K562 (cell line): ENCODE results near the gene ADAM22. TPM values are rescaled to one million over a fixed set of nuclear protein-coding genes. Genes with fewer than 3 reads are reported as not detected.

Experiments used
- ATAC-seq: fragments of 200-7000 bp; cut with Tn5 transposase; 3 replicates; pipeline ENCODE4 v1.9.1; 2020; ENCODE audit warnings: moderate library complexity
- BruUV-seq: library from RNA; stranded (reverse); fragments of 400-500 nt; replicated peaks from 2 replicates; lab custom pipeline; 2021; lab: Mats Ljungman, UMichigan
- CTCF ChIA-PET: fragments of 300-600 bp; formaldehyde crosslinking; extraction: SDS; loops from one replicate; lab custom pipeline; 2021; ENCODE audit warnings: low intra/inter-chr PET ratio; lab: Yijun Ruan, JAX
- POLR2A ChIA-PET: fragments of 300-600, 350-650 bp; sonication (Branson Sonifier 250); formaldehyde crosslinking; extraction: SDS; loops from one replicate; lab custom pipeline; 2021; ENCODE audit warnings: antibody characterized with exemption, inconsistent platforms; lab: Yijun Ruan, JAX
- DNase-seq, 4 experiments: peaks; one replicate each; pipeline versions ENCODE4 v3.0.0 to v3.0.0-alpha.2; 2011 to 2018; ENCODE audit warnings: low spot score in 3 of 4, mixed read lengths in 3 of 4; ENCODE audit errors: extremely low read depth in 1 of 4
- FAIRE-seq: peaks from 2 replicates; lab custom pipeline; 2011; peaks lifted over from hg19 to GRCh38; lab: Jason Lieb, UNC
- H2AFZ ChIP-seq: 2 replicates; pipeline ENCODE4 v1.6.0; 2011; ENCODE audit warnings: low read depth, low read length, control low read depth, inconsistent platforms
- H3K27ac ChIP-seq: fragments of 200-600 bp; 3 replicates; pipeline ENCODE4 v1.8.0; 2011; ENCODE audit warnings: low read depth, mild to moderate bottlenecking, control low read depth, inconsistent platforms, low read length, moderate library complexity, mixed read lengths; ENCODE audit errors: extremely low read depth
- H3K27me3 ChIP-seq, 2 experiments: fragments of 300-600 bp in 1 of 2; 2 replicates in 1 of 2; 3 replicates in 1 of 2; pipeline versions ENCODE4 v1.6.0 to v1.8.0; 2011; ENCODE audit warnings: inconsistent platforms in 2 of 2, low read length in 2 of 2, mild to moderate bottlenecking in 1 of 2, mixed read lengths in 1 of 2, moderate library complexity in 1 of 2; ENCODE audit not compliant: control insufficient read depth in 2 of 2, insufficient read depth in 2 of 2
- H3K36me3 ChIP-seq: fragments of 300-600 bp; 3 replicates; pipeline ENCODE4 v1.8.0; 2011; ENCODE audit warnings: mild to moderate bottlenecking, low read length, inconsistent platforms; ENCODE audit not compliant: control insufficient read depth, insufficient read depth
- H3K4me1 ChIP-seq, 2 experiments: fragments of 200-600 bp in 1 of 2; replicated peaks in 1 of 2; 2 replicates in 1 of 2; 3 replicates in 1 of 2; pipeline versions ENCODE4 v1.5.1 to v1.8.0; 2011; ENCODE audit warnings: inconsistent platforms in 2 of 2, low read length in 2 of 2, mild to moderate bottlenecking in 1 of 2, mixed read lengths in 1 of 2, moderate library complexity in 1 of 2; ENCODE audit not compliant: control insufficient read depth in 2 of 2, insufficient read depth in 2 of 2
- H3K4me2 ChIP-seq: 2 replicates; pipeline ENCODE4 v1.6.1; 2011; ENCODE audit warnings: low read length, control low read depth, inconsistent platforms, mixed read lengths; ENCODE audit not compliant: insufficient read depth
- H3K4me3 ChIP-seq: fragments of 200-600 bp; sonication (generic), shearing (Covaris generic); 2 replicates; pipeline ENCODE4 v1.5.1; 2016; ENCODE audit warnings: control low read depth, inconsistent platforms
- H3K79me2 ChIP-seq: fragments of 200-600 bp; 3 replicates; pipeline ENCODE4 v1.8.0; 2011; ENCODE audit warnings: low read length, inconsistent platforms; ENCODE audit not compliant: control insufficient read depth, insufficient read depth
- H3K9ac ChIP-seq, 2 experiments: 2 replicates each; pipeline versions ENCODE4 v1.6.0 to v1.6.1; 2011; ENCODE audit warnings: low read depth in 2 of 2, low read length in 2 of 2, control low read depth in 1 of 2, inconsistent platforms in 1 of 2, mild to moderate bottlenecking in 1 of 2, mixed read lengths in 1 of 2; ENCODE audit not compliant: insufficient read depth in 1 of 2
- H3K9me1 ChIP-seq: one replicate; pipeline ENCODE4 v1.6.0; 2011; ENCODE audit warnings: inconsistent platforms, mild to moderate bottlenecking, low read length, moderate library complexity; ENCODE audit not compliant: control insufficient read depth, insufficient read depth
- H3K9me3 ChIP-seq: replicated peaks from 2 replicates; pipeline ENCODE4 v1.5.1; 2011; ENCODE audit warnings: low read depth, low read length, inconsistent platforms; ENCODE audit not compliant: control insufficient read depth, insufficient read depth
- H4K20me1 ChIP-seq: replicated peaks from 2 replicates; pipeline ENCODE4 v1.6.1; 2011; ENCODE audit warnings: low read length, inconsistent platforms, mixed read lengths; ENCODE audit not compliant: control insufficient read depth, insufficient read depth
- ATF1 ChIP-seq, 2 experiments: fragments of 450-650 bp in 1 of 2; IDR thresholded peaks; 2 replicates each; pipeline ENCODE4 v1.6.1; 2016; ENCODE audit warnings: missing compliant biosample characterization in 1 of 2, missing genetic modification characterization in 1 of 2
- ESRRA ChIP-seq: fragments of 450-650 bp; IDR thresholded peaks from 2 replicates; pipeline ENCODE4 v1.6.1; 2014; ENCODE audit warnings: low read depth, mild to moderate bottlenecking, moderate library complexity, borderline replicate concordance
- ILK ChIP-seq: fragments of 450-650 bp; IDR thresholded peaks from 2 replicates; pipeline ENCODE4 v1.6.1; 2016; ENCODE audit warnings: missing genetic modification characterization, low read depth, mild to moderate bottlenecking, missing compliant biosample characterization, moderate library complexity, borderline replicate concordance
- IRF2 ChIP-seq: sonication (generic); formaldehyde crosslinking; IDR thresholded peaks from 2 replicates; pipeline ENCODE4 v1.8.1; 2022; ENCODE audit warnings: mild to moderate bottlenecking, missing genetic modification reagents
- RCOR1 ChIP-seq, 2 experiments: IDR thresholded peaks; 2 replicates each; pipeline ENCODE4 v1.6.1; 2012; ENCODE audit warnings: low read depth in 2 of 2, low read length in 2 of 2, borderline replicate concordance in 1 of 2, improper control_type of control experiment in 1 of 2
- SLC30A9 ChIP-seq: fragments of 250-450 bp; sonication (Bioruptor Pico); IDR thresholded peaks from 2 replicates; pipeline ENCODE4 v1.8.0; 2022; ENCODE audit warnings: mild to moderate bottlenecking, moderate library complexity
- TAF1 ChIP-seq: IDR thresholded peaks from 2 replicates; pipeline ENCODE4 v1.6.1; 2011; ENCODE audit warnings: mild to moderate bottlenecking, low read length, moderate library complexity; ENCODE audit not compliant: insufficient read depth, control insufficient read depth, severe bottlenecking; ENCODE audit errors: extremely low read depth
- WGBS: fragments of 100-300 bp; shearing (Covaris generic); methylation state at CpG from one replicate; pipeline ENCODE4 v1.1.6; 2016; ENCODE audit warnings: low coverage, mixed read lengths; ENCODE audit not compliant: insufficient coverage; ENCODE audit errors: missing lambda C conversion rate; 5-methylcytosine and 5-hydroxymethylcytosine counted together
- in situ Hi-C: fragments of 300-500 bp; cut with MboI; formaldehyde crosslinking; loops from 4 replicates; pipeline ENCODE4 v1.15.0; 2018; ENCODE audit warnings: inconsistent platforms, mixed read lengths
- intact Hi-C: fragments of 100-400 bp; cut with micrococcal nuclease; formaldehyde crosslinking; loops from 2 replicates; pipeline ENCODE4 v1.14.2; 2022
- polyA plus RNA-seq, 8 experiments: library from polyadenylated mRNA; depleted of rRNA in 4 of 8; stranded (reverse) in 5 of 8; unstranded in 3 of 8; fragments of >200 nt; fragmentation: Nextera tagmentation in 2 of 8; fragmentation: Illumina TruSeq in 1 of 8; extraction: Ambion mirVana in 2 of 8; extraction: Trizol in 1 of 8; gene quantifications; 2 replicates each; pipeline versions ENCODE4 v1.2.1 to v1.2.3, GENCODE V29; 2011 to 2014; ENCODE audit warnings: inconsistent platforms in 1 of 8, missing spikeins in 1 of 8
- total RNA-seq, 7 experiments: library from RNA; depleted of rRNA in 6 of 7; stranded (reverse); fragments of >200 nt in 6 of 7; fragmentation: Illumina TruSeq in 2 of 7; extraction: Trizol in 2 of 7; gene quantifications; 2 replicates each; pipeline versions ENCODE4 v1.2.1 to v1.2.3, GENCODE V29; 2011 to 2021; ENCODE audit warnings: low replicate concordance in 1 of 7
- TF ChIP-seq, protein P1 (sequence below): fragments of 250-450 bp; sonication (Bioruptor Pico); IDR thresholded peaks from 2 replicates; pipeline ENCODE4 v1.8.0; 2022; ENCODE audit warnings: moderate library complexity, mild to moderate bottlenecking, inconsistent platforms
- TF ChIP-seq, protein P2 (sequence below): fragments of 250-450 bp; sonication (Bioruptor Pico); IDR thresholded peaks from 2 replicates; pipeline ENCODE4 v1.9.0; 2021; ENCODE audit warnings: mild to moderate bottlenecking

The ADAM22 gene
- total and polyA plus RNA-seq, 9 of the 15 experiments (the other 6 are each of a cell fraction or from before 2014, with no cell fraction given): 0.01 to 0.58 (median 0.18) TPM

- no peak for TF ChIP-seq IRF2
- TF ChIP-seq ATF1 (CRISPR knock-in tag; IDR thresholded peaks at IDR 0.05): no peak
- TF ChIP-seq ATF1 (tag; IDR thresholded peaks at IDR 0.05): no peak
- TF ChIP-seq, protein P1, sequence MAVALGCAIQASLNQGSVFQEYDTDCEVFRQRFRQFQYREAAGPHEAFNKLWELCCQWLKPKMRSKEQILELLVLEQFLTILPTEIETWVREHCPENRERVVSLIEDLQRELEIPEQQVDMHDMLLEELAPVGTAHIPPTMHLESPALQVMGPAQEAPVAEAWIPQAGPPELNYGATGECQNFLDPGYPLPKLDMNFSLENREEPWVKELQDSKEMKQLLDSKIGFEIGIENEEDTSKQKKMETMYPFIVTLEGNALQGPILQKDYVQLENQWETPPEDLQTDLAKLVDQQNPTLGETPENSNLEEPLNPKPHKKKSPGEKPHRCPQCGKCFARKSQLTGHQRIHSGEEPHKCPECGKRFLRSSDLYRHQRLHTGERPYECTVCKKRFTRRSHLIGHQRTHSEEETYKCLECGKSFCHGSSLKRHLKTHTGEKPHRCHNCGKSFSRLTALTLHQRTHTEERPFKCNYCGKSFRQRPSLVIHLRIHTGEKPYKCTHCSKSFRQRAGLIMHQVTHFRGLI (CRISPR knock-in tag): no peak
- no peak for TF ChIP-seq RCOR1 (IDR thresholded peaks at IDR 0.05; ENCODE audit: borderline replicate concordance in 1 of 2, low read depth in 2 of 2, low read length in 2 of 2)
- no peak for TF ChIP-seq TAF1
- TF ChIP-seq, protein P2, sequence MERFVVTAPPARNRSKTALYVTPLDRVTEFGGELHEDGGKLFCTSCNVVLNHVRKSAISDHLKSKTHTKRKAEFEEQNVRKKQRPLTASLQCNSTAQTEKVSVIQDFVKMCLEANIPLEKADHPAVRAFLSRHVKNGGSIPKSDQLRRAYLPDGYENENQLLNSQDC (CRISPR knock-in tag): no peak
Measured at GRCh38 chr7:88153378-88153777, 219.3 kb downstream of the ADAM22 start (continued).

GRCh38 chr7:88155756-88156155, 221.7 kb downstream of the ADAM22 start:
- no peaks in the 10 kb centered on the region for H3K9me3 ChIP-seq
- no peaks in the 10 kb centered on the region for H3K27me3 ChIP-seq
- ATAC-seq (no peak), FAIRE-seq (no peak), DNase-seq (no peak)
- intact Hi-C loops (no loop called here), in situ Hi-C loops (no loop called here)
- no peak overlapping the region for H3K27ac ChIP-seq
- no TSS peak for BruUV-seq
- H3K9ac ChIP-seq: no peak overlapping the region
- no peaks in the 10 kb centered on the region for H3K9me1 ChIP-seq
- TF ChIP-seq ESRRA: no peak
- TF ChIP-seq ILK (tag): no peak
- no peak for TF ChIP-seq SLC30A9 (CRISPR knock-in tag)
- no peak overlapping the region for H3K4me2 ChIP-seq
- CTCF ChIA-PET: no interaction called here
- H3K36me3 ChIP-seq: no peaks in the 10 kb centered on the region
- no peaks in the 10 kb centered on the region for H4K20me1 ChIP-seq
- POLR2A ChIA-PET: no interaction called here
- no peak overlapping the region for H2AFZ ChIP-seq
- WGBS: 0% methylated on average over 4 of the region's 4 CpGs
- no peaks in the 10 kb centered on the region for H3K4me1 ChIP-seq
- H3K4me3 ChIP-seq: no peak overlapping the region
- no peaks in the 10 kb centered on the region for H3K79me2 ChIP-seq
